Mucosa of descending colon (tissue), 3 donors: ENCODE data around the gene PHC3. TPM values are rescaled to one million over a fixed set of nuclear protein-coding genes. Genes with fewer than 3 reads are reported as not detected.

Experiments
- ATAC-seq: fragments of 200-7000 bp; cut with Tn5 transposase; one replicate; pipeline ENCODE4 v1.9.1; 2020; ENCODE audit warnings: mild to moderate bottlenecking, moderate library complexity
- DNase-seq, 3 donors: peaks; one replicate each; pipeline ENCODE4 v3.0.0-alpha.2; 2020
- H3K36me3 ChIP-seq: fragments of 200-600 bp; one replicate; pipeline ENCODE4 v1.8.0; 2021; ENCODE audit warnings: low read depth, mild to moderate bottlenecking
- H3K4me1 ChIP-seq: fragments of 200-600 bp; one replicate; pipeline ENCODE4 v1.8.0; 2021; ENCODE audit warnings: low read depth, mild to moderate bottlenecking
- H3K4me3 ChIP-seq: fragments of 200-600 bp; one replicate; pipeline ENCODE4 v1.8.0; 2021; ENCODE audit warnings: mild to moderate bottlenecking
- H3K9me3 ChIP-seq: fragments of 200-600 bp; one replicate; pipeline ENCODE4 v1.8.0; 2021; ENCODE audit warnings: mild to moderate bottlenecking
- intact Hi-C, 2 donors: fragments of 100-400 bp; cut with DNase I in 1 of 2; cut with micrococcal nuclease in 1 of 2; formaldehyde crosslinking; loops; one replicate each; pipeline versions ENCODE4 v1.11.0 to v1.11.1; 2022; cut with DNase I, micrococcal nuclease
- total RNA-seq, 3 donors: library from RNA; stranded (reverse); fragmentation: NEBNext Ultra II Directional in 2 of 3; extraction: Animal tissue kit (Norgen Biotek cat#: 25700) in 2 of 3; gene quantifications; one replicate each; pipeline versions ENCODE4 v1.2.1 to v1.2.4, GENCODE V29; 2021 to 2023
- TF ChIP-seq, protein P1 (sequence below): fragments of 200-600 bp; IDR thresholded peaks from one replicate; pipeline ENCODE4 v1.8.0; 2022; ENCODE audit warnings: antibody characterized with exemption, mild to moderate bottlenecking
- donor health status: DM: no; HTN: no; CAD: no; lungs with moderate emphysema.
- donor health status: DM: no; HTN: no; CAD: no.
- donor health status: DM: no; HTN: yes; CAD: no.

Gene PHC3
- total RNA-seq, 3 donors from 2014 or later = 54.2 to 96.7 (median 58.0) TPM

DNA sequence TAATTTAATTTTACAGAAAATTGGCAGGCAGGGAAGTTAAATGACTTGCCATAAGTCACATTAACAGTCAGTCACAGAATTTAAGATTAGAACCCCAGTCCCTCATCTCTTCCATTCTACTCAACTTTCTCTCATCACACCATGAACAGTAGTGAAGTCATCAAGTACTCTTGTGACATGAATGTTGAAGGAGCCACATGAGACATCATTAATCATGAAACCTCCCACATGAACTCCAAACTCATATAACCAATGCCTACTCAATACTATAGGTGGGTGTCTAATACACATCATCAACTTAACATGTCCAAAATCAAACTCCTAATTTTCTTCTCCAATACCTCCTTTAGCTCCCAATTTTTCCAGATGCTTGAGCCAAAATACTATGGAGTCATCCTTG, 19.5 kb downstream of the PHC3 start:
- H3K4me3 ChIP-seq = no peak overlapping the region
- no peak for DNase-seq
- peaks cover 11% of the 10 kb centered on the region for H3K4me1 ChIP-seq
- no peaks in the 10 kb centered on the region for H3K36me3 ChIP-seq
- ATAC-seq = no peak
- TF ChIP-seq, protein P1, sequence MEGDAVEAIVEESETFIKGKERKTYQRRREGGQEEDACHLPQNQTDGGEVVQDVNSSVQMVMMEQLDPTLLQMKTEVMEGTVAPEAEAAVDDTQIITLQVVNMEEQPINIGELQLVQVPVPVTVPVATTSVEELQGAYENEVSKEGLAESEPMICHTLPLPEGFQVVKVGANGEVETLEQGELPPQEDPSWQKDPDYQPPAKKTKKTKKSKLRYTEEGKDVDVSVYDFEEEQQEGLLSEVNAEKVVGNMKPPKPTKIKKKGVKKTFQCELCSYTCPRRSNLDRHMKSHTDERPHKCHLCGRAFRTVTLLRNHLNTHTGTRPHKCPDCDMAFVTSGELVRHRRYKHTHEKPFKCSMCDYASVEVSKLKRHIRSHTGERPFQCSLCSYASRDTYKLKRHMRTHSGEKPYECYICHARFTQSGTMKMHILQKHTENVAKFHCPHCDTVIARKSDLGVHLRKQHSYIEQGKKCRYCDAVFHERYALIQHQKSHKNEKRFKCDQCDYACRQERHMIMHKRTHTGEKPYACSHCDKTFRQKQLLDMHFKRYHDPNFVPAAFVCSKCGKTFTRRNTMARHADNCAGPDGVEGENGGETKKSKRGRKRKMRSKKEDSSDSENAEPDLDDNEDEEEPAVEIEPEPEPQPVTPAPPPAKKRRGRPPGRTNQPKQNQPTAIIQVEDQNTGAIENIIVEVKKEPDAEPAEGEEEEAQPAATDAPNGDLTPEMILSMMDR = no peak
- intact Hi-C loops = no loop called here
- H3K9me3 ChIP-seq = no peaks in the 10 kb centered on the region

DNA sequence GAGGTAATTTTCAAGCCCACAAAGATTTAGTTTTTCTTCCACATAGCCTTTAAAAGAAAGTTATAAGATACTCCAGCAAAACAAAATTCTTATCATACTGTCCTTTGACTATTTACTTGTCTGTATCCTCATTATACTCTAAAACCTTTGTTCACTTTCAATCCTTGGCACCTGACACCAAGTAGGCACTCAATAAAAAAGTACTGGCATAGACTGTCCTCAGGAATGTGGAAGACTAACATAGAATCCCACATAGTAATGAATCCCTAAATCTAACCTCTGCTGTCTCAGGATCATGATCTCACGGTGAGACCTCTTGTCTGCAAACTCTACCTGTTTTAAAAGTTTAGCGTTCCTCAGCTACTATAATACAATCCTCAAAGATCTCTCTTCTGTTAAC, 21.6 kb downstream of the PHC3 start:
- H3K36me3 ChIP-seq = no peaks in the 10 kb centered on the region
- TF ChIP-seq, protein P1 = no peak
- DNase-seq (no peak), ATAC-seq (peak; percentile 48)
- no peaks in the 10 kb centered on the region for H3K9me3 ChIP-seq
- intact Hi-C loops = no loop called here
- no peak overlapping the region for H3K4me3 ChIP-seq
- peaks cover 16% of the 10 kb centered on the region for H3K4me1 ChIP-seq

DNA sequence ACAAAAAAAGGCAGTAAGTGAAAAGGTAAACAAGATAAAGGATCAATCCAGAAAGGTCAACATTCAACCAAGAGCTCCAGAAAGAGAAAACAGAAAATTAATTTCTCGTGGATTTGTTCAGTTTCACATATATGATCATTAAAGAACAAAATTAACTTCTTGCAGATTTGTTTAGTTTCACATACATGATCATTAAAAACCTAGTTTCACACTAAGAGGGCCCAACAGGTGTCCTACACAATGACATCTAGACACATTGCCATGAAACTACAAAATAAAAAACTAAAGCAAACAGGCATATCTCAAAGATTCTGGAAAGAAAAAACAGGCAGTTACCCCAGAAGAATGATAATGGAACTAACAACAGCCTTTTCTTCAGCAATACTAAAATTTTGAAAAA, 22.1 kb downstream of the PHC3 start:
- intact Hi-C loops = no loop called here
- Histone ChIP-seq H3K9me3 (no peaks in the 10 kb centered on the region), H3K36me3 (no peaks in the 10 kb centered on the region), H3K4me3 (no peak overlapping the region), H3K4me1 (peaks cover 15% of the 10 kb centered on the region)
- DNase-seq (no peak), ATAC-seq (no peak)
- TF ChIP-seq, protein P1 = no peak

GRCh38 chr3:170155604-170156003, 25.9 kb downstream of the PHC3 start:
- Histone ChIP-seq H3K4me3 (no peak overlapping the region), H3K36me3 (no peaks in the 10 kb centered on the region), H3K4me1 (peaks cover 22% of the 10 kb centered on the region), H3K9me3 (no peaks in the 10 kb centered on the region)
- DNase-seq (no peak), ATAC-seq (no peak)
- TF ChIP-seq, protein P1 = no peak
- intact Hi-C loops = no loop called here

GRCh38 chr3:170154569-170155143, 26.9 kb downstream of the PHC3 start:
- ATAC-seq = peak; percentile 94

More at GRCh38 chr3:170154569-170155143, 26.9 kb downstream of the PHC3 start:
- intact Hi-C loops = no loop called here
- no peaks in the 10 kb centered on the region for H3K9me3 ChIP-seq
- TF ChIP-seq, protein P1 = no peak
- no peaks in the 10 kb centered on the region for H3K36me3 ChIP-seq
- DNase-seq = no peak
- H3K4me1 ChIP-seq = peaks cover 22% of the 10 kb centered on the region
- H3K4me3 ChIP-seq = no peak overlapping the region
